ENCODE results near the gene VPS26C.

VPS26C gene

GRCh38 chr21:37193676-37194075, 73.5 kb downstream of the VPS26C start:
- Mint-ChIP-seq H3K4me3 (no peak overlapping the region), H3K27me3 (ENCODE audit: low read depth) (no peaks in the 10 kb centered on the region), H3K4me1 (ENCODE audit: low read depth) (peaks cover 5% of the 10 kb centered on the region), H3K36me3 (ENCODE audit: low read depth) (peaks cover 31% of the 10 kb centered on the region), H3K9me3 (no peaks in the 10 kb centered on the region), H3K27ac (no peak overlapping the region)

GRCh38 chr21:37193006-37193405, 74.1 kb downstream of the VPS26C start:
- H3K4me1 Mint-ChIP-seq (ENCODE audit: low read depth), result peaks cover 5% of the 10 kb centered on the region
- peaks cover 31% of the 10 kb centered on the region for H3K36me3 Mint-ChIP-seq (ENCODE audit: low read depth)
- no peak overlapping the region for H3K27ac Mint-ChIP-seq
- H3K4me3 Mint-ChIP-seq, result no peak overlapping the region
- no peaks in the 10 kb centered on the region for H3K9me3 Mint-ChIP-seq
- H3K27me3 Mint-ChIP-seq (ENCODE audit: low read depth), result no peaks in the 10 kb centered on the region

- peaks cover 33% of the 10 kb centered on the region for H3K36me3 Mint-ChIP-seq (ENCODE audit: low read depth)
- H3K27ac Mint-ChIP-seq, result no peak overlapping the region
- H3K27me3 Mint-ChIP-seq (ENCODE audit: low read depth), result no peaks in the 10 kb centered on the region
- H3K9me3 Mint-ChIP-seq, result no peaks in the 10 kb centered on the region
- H3K4me3 Mint-ChIP-seq, result no peak overlapping the region
- peaks cover 5% of the 10 kb centered on the region for H3K4me1 Mint-ChIP-seq (ENCODE audit: low read depth)
Measured at GRCh38 chr21:37192019-37192418, 75.1 kb downstream of the VPS26C start.

- H3K4me3 Mint-ChIP-seq, result no peak overlapping the region
- H3K36me3 Mint-ChIP-seq (ENCODE audit: low read depth), result peaks cover 34% of the 10 kb centered on the region
- peaks cover 15% of the 10 kb centered on the region for H3K4me1 Mint-ChIP-seq (ENCODE audit: low read depth)
- H3K27ac Mint-ChIP-seq, result no peak overlapping the region
- H3K9me3 Mint-ChIP-seq, result no peaks in the 10 kb centered on the region
- H3K27me3 Mint-ChIP-seq (ENCODE audit: low read depth), result no peaks in the 10 kb centered on the region
Measured at GRCh38 chr21:37188825-37189224, 78.3 kb downstream of the VPS26C start.

GRCh38 chr21:37186983-37187382, 80.2 kb downstream of the VPS26C start:
- no peak overlapping the region for H3K4me3 Mint-ChIP-seq
- no peak overlapping the region for H3K27ac Mint-ChIP-seq
- no peaks in the 10 kb centered on the region for H3K9me3 Mint-ChIP-seq
- peaks cover 36% of the 10 kb centered on the region for H3K36me3 Mint-ChIP-seq (ENCODE audit: low read depth)
- peaks cover 13% of the 10 kb centered on the region for H3K4me1 Mint-ChIP-seq (ENCODE audit: low read depth)
- H3K27me3 Mint-ChIP-seq (ENCODE audit: low read depth), result no peaks in the 10 kb centered on the region

GRCh38 chr21:37184784-37185593, 82.1 kb downstream of the VPS26C start:
- no peaks in the 10 kb centered on the region for H3K9me3 Mint-ChIP-seq
- H3K4me1 Mint-ChIP-seq (ENCODE audit: low read depth), result peaks cover 10% of the 10 kb centered on the region
- H3K4me3 Mint-ChIP-seq, result no peak overlapping the region
- H3K36me3 Mint-ChIP-seq (ENCODE audit: low read depth), result peaks cover 36% of the 10 kb centered on the region
- H3K27ac Mint-ChIP-seq, result peak overlapping the region; percentile 10
- H3K27me3 Mint-ChIP-seq (ENCODE audit: low read depth), result no peaks in the 10 kb centered on the region

GRCh38 chr21:37183749-37184148, 83.4 kb downstream of the VPS26C start:
- peaks cover 34% of the 10 kb centered on the region for H3K36me3 Mint-ChIP-seq (ENCODE audit: low read depth)
- no peaks in the 10 kb centered on the region for H3K27me3 Mint-ChIP-seq (ENCODE audit: low read depth)
- no peak overlapping the region for H3K27ac Mint-ChIP-seq
- no peak overlapping the region for H3K4me3 Mint-ChIP-seq
- H3K4me1 Mint-ChIP-seq (ENCODE audit: low read depth), result peaks cover 10% of the 10 kb centered on the region
- no peaks in the 10 kb centered on the region for H3K9me3 Mint-ChIP-seq

GRCh38 chr21:37182222-37182621, 84.9 kb downstream of the VPS26C start:
- H3K4me1 Mint-ChIP-seq (ENCODE audit: low read depth), result peaks cover 10% of the 10 kb centered on the region
- H3K4me3 Mint-ChIP-seq, result no peak overlapping the region
- no peaks in the 10 kb centered on the region for H3K9me3 Mint-ChIP-seq
- no peak overlapping the region for H3K27ac Mint-ChIP-seq
- H3K36me3 Mint-ChIP-seq (ENCODE audit: low read depth), result peaks cover 35% of the 10 kb centered on the region
- no peaks in the 10 kb centered on the region for H3K27me3 Mint-ChIP-seq (ENCODE audit: low read depth)

GRCh38 chr21:37181059-37181458, 86.1 kb downstream of the VPS26C start:
- Mint-ChIP-seq H3K27ac (peak overlapping the region; percentile 20), H3K4me3 (no peak overlapping the region), H3K27me3 (ENCODE audit: low read depth) (no peaks in the 10 kb centered on the region), H3K4me1 (ENCODE audit: low read depth) (peaks cover 6% of the 10 kb centered on the region), H3K36me3 (ENCODE audit: low read depth) (peaks cover 31% of the 10 kb centered on the region), H3K9me3 (no peaks in the 10 kb centered on the region)

GRCh38 chr21:37176716-37177115, 90.4 kb downstream of the VPS26C start:
- Mint-ChIP-seq H3K36me3 (ENCODE audit: low read depth) (peaks cover 33% of the 10 kb centered on the region), H3K27me3 (ENCODE audit: low read depth) (no peaks in the 10 kb centered on the region), H3K4me3 (no peak overlapping the region), H3K27ac (no peak overlapping the region), H3K4me1 (ENCODE audit: low read depth) (no peaks in the 10 kb centered on the region), H3K9me3 (no peaks in the 10 kb centered on the region)

All from T-helper 1 cell treated with Interleukin-12 subunit alpha and Interleukin-12 subunit beta and Interleukin-4 antibody, amounts not matched to agents 30 μg/mL and 1 μg/mL, for 36 hours (primary cell).